Measurements from ENCODE around the gene DBNDD1.
A peak's percentile ranks its signal among the peaks of the same experiment; 100 is the strongest.

DBNDD1 gene

GRCh38 chr16:90034504-90034903 lies 15.2 kb upstream of the DBNDD1 start:
- DNase-seq: no peak

- DNase-seq: no peak
Observed at GRCh38 chr16:90033387-90033786, 14.1 kb upstream of the DBNDD1 start.

- no peak for DNase-seq
Observed at GRCh38 chr16:90032674-90033331, 13.5 kb upstream of the DBNDD1 start.

- DNase-seq: no peak
Observed at GRCh38 chr16:90031931-90032673, 12.8 kb upstream of the DBNDD1 start.

- DNase-seq: no peak
Observed at GRCh38 chr16:90031186-90031930, 12.1 kb upstream of the DBNDD1 start.

- no peak for DNase-seq
Observed at GRCh38 chr16:90028985-90029384, 9.7 kb upstream of the DBNDD1 start.

GRCh38 chr16:90027611-90028010 lies 8.4 kb upstream of the DBNDD1 start:
- no peak for DNase-seq

- DNase-seq: no peak
Observed at GRCh38 chr16:90026135-90026534, 6.9 kb upstream of the DBNDD1 start.

GRCh38 chr16:90023078-90023447 lies 3.8 kb upstream of the DBNDD1 start:
- DNase-seq: no peak

- DNase-seq: peak; percentile 69
Observed at GRCh38 chr16:90022209-90023077, 3.2 kb upstream of the DBNDD1 start.

- DNase-seq: no peak
Observed at GRCh38 chr16:90020838-90021382, 1.7 kb upstream of the DBNDD1 start.

GRCh38 chr16:90020260-90020837 lies 1.1 kb upstream of the DBNDD1 start:
- no peak for DNase-seq

- peak; percentile 50 for DNase-seq
Observed at GRCh38 chr16:90019543-90020259, 445 bp upstream of the DBNDD1 start.

- DNase-seq: no peak
Observed at GRCh38 chr16:90018297-90018651, 982 bp downstream of the DBNDD1 start.

GRCh38 chr16:90016339-90016950 lies 2.8 kb downstream of the DBNDD1 start:
- DNase-seq: no peak

GRCh38 chr16:90015586-90016338 lies 3.5 kb downstream of the DBNDD1 start:
- DNase-seq: no peak

GRCh38 chr16:90012991-90013745 lies 6.1 kb downstream of the DBNDD1 start:
- DNase-seq: no peak

GRCh38 chr16:90011908-90012501 lies 7.3 kb downstream of the DBNDD1 start:
- DNase-seq: no peak

- DNase-seq: no peak
Observed at GRCh38 chr16:90011508-90011819, 7.8 kb downstream of the DBNDD1 start.

All from activated CD4-positive, alpha-beta T cell treated with anti-CD3 and anti-CD28 coated beads, Interleukin-2, amount 50 U/mL, for 1 hour (primary cell).